NB4 (cell line): Measurements from ENCODE around the gene HNRNPU.
A peak's percentile ranks its signal among the peaks of the same experiment; 100 is the strongest.

Experiments used
- DNase-seq: peaks from one replicate; pipeline ENCODE4 v3.0.0; 2010; ENCODE audit warnings: low read depth
- H3K4me3 ChIP-seq: one replicate; pipeline ENCODE4 v1.5.1; 2011; ENCODE audit warnings: mild to moderate bottlenecking, low read depth, low read length, moderate library complexity
- CTCF ChIP-seq: IDR thresholded peaks from one replicate; pipeline ENCODE4 v1.5.1; 2012; ENCODE audit warnings: low read depth, low read length
- MAX ChIP-seq: IDR thresholded peaks from 2 replicates; pipeline ENCODE4 v1.6.1; 2011; ENCODE audit warnings: low read depth, low read length
- MYC ChIP-seq: IDR thresholded peaks from 2 replicates; pipeline ENCODE4 v1.6.1; 2011; ENCODE audit warnings: low read depth, low read length
- POLR2A ChIP-seq: IDR thresholded peaks from 2 replicates; pipeline ENCODE4 v1.6.1; 2011; ENCODE audit warnings: mild to moderate bottlenecking; ENCODE audit not compliant: insufficient read length; ENCODE audit errors: extremely low read depth

HNRNPU gene

GRCh38 chr1:244874974-244875579 lies 10.7 kb upstream of the HNRNPU start:
- no peak overlapping the region for H3K4me3 ChIP-seq
- peak; percentile 49; the same call in 1 of the 2 replicates for TF ChIP-seq MAX
- TF ChIP-seq CTCF: no peak
- peak; percentile 37; the same call in 1 of the 2 replicates for TF ChIP-seq MYC
- no peak for TF ChIP-seq POLR2A
- peak; percentile 65 for DNase-seq

GRCh38 chr1:244869950-244870349 lies 5.6 kb upstream of the HNRNPU start:
- no peak for DNase-seq
- TF ChIP-seq MAX: no peak
- H3K4me3 ChIP-seq: no peak overlapping the region

- no peak for DNase-seq
- TF ChIP-seq MAX (no peak), CTCF (no peak), POLR2A (no peak), MYC (no peak)
- H3K4me3 ChIP-seq: no peak overlapping the region
Measured at GRCh38 chr1:244869364-244869827, 5.1 kb upstream of the HNRNPU start.

- TF ChIP-seq MYC (no peak), MAX (no peak), CTCF (no peak), POLR2A (no peak)
- H3K4me3 ChIP-seq: no peak overlapping the region
- DNase-seq: no peak
Measured at GRCh38 chr1:244868484-244869363, 4.4 kb upstream of the HNRNPU start.

GRCh38 chr1:244866355-244866754 lies 2.0 kb upstream of the HNRNPU start:
- no peak overlapping the region for H3K4me3 ChIP-seq
- DNase-seq: no peak
- TF ChIP-seq CTCF: no peak
- TF ChIP-seq MYC: no peak
- TF ChIP-seq POLR2A: no peak
- no peak for TF ChIP-seq MAX

GRCh38 chr1:244865820-244866219 lies 1.5 kb upstream of the HNRNPU start:
- no peak for DNase-seq
- TF ChIP-seq CTCF (no peak), MYC (no peak), MAX (no peak), POLR2A (no peak)
- peak overlapping the region; percentile 90 for H3K4me3 ChIP-seq
